ENCODE results near the gene UBA5.
"Not testable (repeated sequence)": the region's sequence is repeated elsewhere in the genome, so short reads cannot be mapped to it uniquely, and the experiment has no call there.

UBA5 gene

GRCh38 chr3:132660052-132660810, at the start of gene UBA5:
UBA5 (plus strand) TSS chr3:132660329; CDS start chr3:132660538, 209 bp downstream.
- DNase-seq: peak in 1 of 2 experiments; percentile 72

- not testable (repeated sequence) for DNase-seq
Measured at GRCh38 chr3:132615301-132615700, 44.8 kb upstream of the UBA5 start.

- no peak for DNase-seq
Measured at GRCh38 chr3:132615881-132616280, 44.2 kb upstream of the UBA5 start.

GRCh38 chr3:132616780-132617179, 43.3 kb upstream of the UBA5 start:
- no peak for DNase-seq

- no peak for DNase-seq
Measured at GRCh38 chr3:132622148-132622547, 38.0 kb upstream of the UBA5 start.

GRCh38 chr3:132622761-132623160, 37.4 kb upstream of the UBA5 start:
- no peak for DNase-seq

- DNase-seq: no peak
Measured at GRCh38 chr3:132623646-132624045, 36.5 kb upstream of the UBA5 start.

GRCh38 chr3:132624790-132625189, 35.3 kb upstream of the UBA5 start:
- DNase-seq: no peak

GRCh38 chr3:132625613-132626012, 34.5 kb upstream of the UBA5 start:
- DNase-seq: no peak

- DNase-seq: no peak
Measured at GRCh38 chr3:132626955-132627354, 33.2 kb upstream of the UBA5 start.

GRCh38 chr3:132628157-132628556, 32.0 kb upstream of the UBA5 start:
- DNase-seq: no peak

- no peak for DNase-seq
Measured at GRCh38 chr3:132629928-132630327, 30.2 kb upstream of the UBA5 start.

GRCh38 chr3:132630612-132631011, 29.5 kb upstream of the UBA5 start:
- no peak for DNase-seq

- DNase-seq: no peak
Measured at GRCh38 chr3:132635052-132635451, 25.1 kb upstream of the UBA5 start.

- DNase-seq: no peak
Measured at GRCh38 chr3:132637590-132637989, 22.5 kb upstream of the UBA5 start.

- no peak for DNase-seq
Measured at GRCh38 chr3:132638706-132639105, 21.4 kb upstream of the UBA5 start.

GRCh38 chr3:132641427-132641826, 18.7 kb upstream of the UBA5 start:
- DNase-seq: not testable (repeated sequence)

- peak; percentile 43 to 67 for DNase-seq
Measured at GRCh38 chr3:132641837-132642538, 18.1 kb upstream of the UBA5 start.

GRCh38 chr3:132642539-132642847, 17.6 kb upstream of the UBA5 start:
- DNase-seq: no peak

- no peak for DNase-seq
Measured at GRCh38 chr3:132643366-132643765, 16.8 kb upstream of the UBA5 start.

- DNase-seq: no peak
Measured at GRCh38 chr3:132645058-132645457, 15.1 kb upstream of the UBA5 start.

GRCh38 chr3:132650153-132650552, 10.0 kb upstream of the UBA5 start:
- no peak for DNase-seq

- no peak for DNase-seq
Measured at GRCh38 chr3:132652640-132653270, 7.4 kb upstream of the UBA5 start.

- DNase-seq: no peak
Measured at GRCh38 chr3:132654190-132654589, 5.9 kb upstream of the UBA5 start.

All from NCI-H446 (cell line).